Astrocyte of the cerebellum (primary cell): Measurements from ENCODE around the gene PDGFRA.
"Not testable (repeated sequence)": the region's sequence is repeated elsewhere in the genome, so short reads cannot be mapped to it uniquely, and the experiment has no call there.

Experiments
- DNase-seq: peaks from one replicate; pipeline ENCODE4 v3.0.0-alpha.2; 2011; ENCODE audit warnings: low read depth
- H3K4me3 ChIP-seq: 2 replicates; pipeline ENCODE4 v1.5.1; 2011; ENCODE audit warnings: mild to moderate bottlenecking, low read depth, low read length, moderate library complexity
- CTCF ChIP-seq: IDR thresholded peaks from 2 replicates; pipeline ENCODE4 v1.5.1; 2012; ENCODE audit warnings: low read length, low read depth, moderate library complexity, mild to moderate bottlenecking; ENCODE audit errors: missing control alignments
- in situ Hi-C: cut with HindIII; loops from 2 replicates; pipeline ENCODE4 v1.10.0; 2017; ENCODE audit warnings: low sequenced_read_pairs

PDGFRA gene

DNA sequence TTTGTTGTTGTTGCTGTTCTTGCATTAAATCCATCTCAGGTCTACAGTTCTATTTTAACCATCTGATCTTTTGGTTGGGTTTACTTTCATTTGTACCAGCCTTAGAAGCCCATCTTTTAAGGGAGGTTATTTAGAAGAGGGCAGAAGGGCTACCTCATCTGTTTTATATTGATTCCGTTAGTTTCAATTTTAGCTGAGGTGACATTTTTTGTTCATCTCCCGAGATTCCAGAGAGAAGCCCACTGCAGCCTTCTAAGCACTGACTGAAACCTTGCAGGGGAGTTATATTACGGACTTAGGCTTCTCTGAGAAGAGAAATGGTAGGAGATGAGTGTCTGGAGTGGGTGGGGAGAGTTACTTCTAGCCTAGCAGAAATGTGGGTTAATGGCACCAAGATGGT lies 101.8 kb downstream of the PDGFRA start:
- no peak for TF ChIP-seq CTCF
- DNase-seq = no peak
- in situ Hi-C loops = loop anchor here (5.0 to 25.0 kb wide), 2 partner anchors 91 to 631 kb away; no protein-coding TSS in a partner anchor
- H3K4me3 ChIP-seq = no peak overlapping the region

DNA sequence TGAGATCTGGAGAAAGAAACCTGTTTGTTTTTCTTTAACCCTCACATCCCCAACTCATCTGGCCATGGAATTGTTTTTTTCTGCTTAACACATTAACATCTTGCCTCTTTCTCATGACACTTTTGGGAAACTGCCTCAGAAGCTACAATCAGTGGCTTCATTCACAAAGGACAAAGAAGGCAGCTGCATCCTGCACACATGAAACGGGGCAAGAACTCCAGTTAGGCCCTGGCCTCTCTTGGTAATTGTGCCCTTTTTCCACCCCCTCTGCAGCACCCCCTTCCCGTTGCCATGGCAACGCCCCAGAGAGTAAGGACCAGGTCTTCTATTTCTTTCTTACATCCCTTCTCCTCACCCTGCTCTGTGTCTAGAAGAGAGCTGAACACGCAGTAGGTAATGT lies 103.4 kb downstream of the PDGFRA start:
- H3K4me3 ChIP-seq = no peak overlapping the region
- no peak for TF ChIP-seq CTCF
- in situ Hi-C loops = loop anchor here (5.0 to 25.0 kb wide), 2 partner anchors 90 to 630 kb away; no protein-coding TSS in a partner anchor
- DNase-seq = no peak

DNA sequence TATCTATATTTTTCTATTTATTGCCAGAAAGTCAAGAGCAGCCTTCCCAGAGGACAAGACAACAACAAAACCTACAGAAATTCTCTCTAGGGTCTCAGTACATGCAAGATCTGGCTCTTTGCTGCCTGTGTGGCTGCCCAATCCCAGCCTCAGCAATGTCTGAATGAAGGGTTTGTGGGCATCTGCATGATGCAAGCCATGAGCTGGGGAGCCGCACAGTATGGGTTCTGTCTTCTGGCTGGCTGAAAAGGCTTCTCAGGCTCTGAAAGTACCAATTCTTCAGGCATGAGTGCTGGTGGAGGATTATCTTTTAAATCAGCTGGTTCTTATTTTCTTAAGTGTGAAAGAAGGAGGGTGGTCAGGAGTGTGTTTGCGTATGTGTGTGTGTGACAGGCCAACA lies 104.6 kb downstream of the PDGFRA start:
- DNase-seq = no peak
- no peak overlapping the region for H3K4me3 ChIP-seq
- TF ChIP-seq CTCF = no peak
- in situ Hi-C loops = loop anchor here (5.0 to 25.0 kb wide), 2 partner anchors 89 to 629 kb away; no protein-coding TSS in a partner anchor

DNA sequence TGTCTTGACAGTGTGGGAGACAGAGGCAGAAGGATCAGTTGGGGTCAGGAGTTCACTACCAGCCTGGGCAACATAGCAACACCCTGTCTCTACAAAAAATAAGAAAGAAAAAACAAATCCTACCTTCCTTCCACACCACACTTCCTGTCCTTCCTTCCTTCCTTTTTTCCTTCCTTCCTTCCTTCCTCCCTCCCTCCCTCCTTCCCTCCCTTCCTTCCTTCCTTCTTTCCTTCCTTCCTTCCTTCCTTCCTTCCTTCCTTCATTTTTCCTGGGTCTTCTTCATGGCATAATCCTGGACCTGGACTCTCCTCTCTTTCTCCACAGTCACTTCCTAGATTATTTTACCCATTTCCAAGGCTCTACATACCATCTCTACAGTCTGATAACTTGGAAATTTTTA lies 105.7 kb downstream of the PDGFRA start:
- not testable (repeated sequence) for DNase-seq, H3K4me3 ChIP-seq
- in situ Hi-C loops = loop anchor here (5.0 to 25.0 kb wide), 2 partner anchors 88 to 628 kb away; no protein-coding TSS in a partner anchor

- TF ChIP-seq CTCF = no peak
- no peak overlapping the region for H3K4me3 ChIP-seq
- DNase-seq = no peak
- in situ Hi-C loops = loop anchor here (25.0 kb wide), 1 partner anchor 625 kb away; no protein-coding TSS in a partner anchor
Observed at GRCh38 chr4:54337009-54337408, 107.9 kb downstream of the PDGFRA start.

DNA sequence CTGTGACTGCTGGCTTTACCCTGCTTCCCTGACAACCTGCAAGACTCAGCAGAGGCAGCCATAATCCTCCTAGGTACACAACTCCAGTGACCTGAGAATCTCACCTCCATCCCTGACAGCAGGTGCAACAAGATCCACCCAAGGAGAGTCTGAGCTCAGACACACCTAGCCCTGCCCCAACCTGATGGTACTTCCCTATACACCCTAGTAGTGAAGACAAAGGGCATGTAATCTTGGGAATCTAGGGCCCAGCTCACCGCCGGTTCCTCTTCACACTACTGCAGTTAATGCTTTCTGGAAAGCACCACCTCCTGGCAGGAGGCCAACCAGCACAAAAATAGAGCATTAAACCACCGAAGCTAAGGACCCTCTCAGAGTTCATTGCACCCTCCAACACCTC lies 113.0 kb downstream of the PDGFRA start:
- not testable (repeated sequence) for DNase-seq, H3K4me3 ChIP-seq
- in situ Hi-C loops = loop anchor here (25.0 kb wide), 1 partner anchor 620 kb away; no protein-coding TSS in a partner anchor
